GM21423 (cell line): ENCODE measurements around the gene JMJD1C.
A peak's percentile ranks its signal among the peaks of the same experiment; 100 is the strongest.

Experiments used
- ATAC-seq: cut with Tn5 transposase; IDR thresholded peaks from one replicate; pipeline ENCODE4 v1.9.1; 2021; ENCODE audit warnings: mild to moderate bottlenecking, moderate library complexity; ENCODE audit not compliant: unreplicated experiment

Gene JMJD1C

DNA sequence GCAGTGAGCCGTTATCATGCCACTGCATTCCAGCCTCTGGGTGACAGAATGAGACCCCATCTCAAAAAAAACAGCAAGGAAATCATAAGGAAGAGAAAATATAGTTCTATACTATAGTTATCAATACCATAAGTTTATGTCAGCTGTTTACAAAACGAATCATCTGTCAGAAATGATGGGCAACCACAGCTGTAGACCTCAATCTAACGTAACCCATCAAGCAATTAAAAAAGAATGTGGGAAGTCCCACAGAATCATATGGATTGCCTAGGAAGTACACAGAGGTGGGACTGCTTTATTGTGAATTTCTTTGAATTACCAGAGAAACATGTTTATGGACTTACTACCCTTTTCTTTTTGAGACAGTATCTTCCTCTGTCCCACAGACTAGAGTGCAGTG lies 325.7 kb downstream of the JMJD1C start:
- ATAC-seq: no peak

DNA sequence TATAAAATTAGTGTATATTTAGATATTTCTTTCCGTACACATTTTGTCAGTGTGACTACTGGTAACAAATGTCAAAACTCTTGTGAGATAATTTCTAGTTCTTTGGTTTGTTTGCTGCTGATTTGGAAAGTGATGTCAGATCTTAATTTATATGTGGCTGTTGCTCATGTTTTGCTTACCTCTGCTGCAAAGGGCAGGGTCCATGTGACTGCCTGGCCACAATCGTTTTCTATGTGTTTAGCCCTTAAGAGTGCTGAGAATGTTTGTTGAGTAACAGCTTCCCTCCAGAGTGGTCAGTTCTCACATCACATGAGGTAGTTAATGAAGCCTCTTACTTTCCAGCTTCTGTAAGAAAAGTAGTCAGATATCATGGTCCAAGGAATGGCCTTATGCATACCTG lies 328.5 kb downstream of the JMJD1C start:
- ATAC-seq: no peak

DNA sequence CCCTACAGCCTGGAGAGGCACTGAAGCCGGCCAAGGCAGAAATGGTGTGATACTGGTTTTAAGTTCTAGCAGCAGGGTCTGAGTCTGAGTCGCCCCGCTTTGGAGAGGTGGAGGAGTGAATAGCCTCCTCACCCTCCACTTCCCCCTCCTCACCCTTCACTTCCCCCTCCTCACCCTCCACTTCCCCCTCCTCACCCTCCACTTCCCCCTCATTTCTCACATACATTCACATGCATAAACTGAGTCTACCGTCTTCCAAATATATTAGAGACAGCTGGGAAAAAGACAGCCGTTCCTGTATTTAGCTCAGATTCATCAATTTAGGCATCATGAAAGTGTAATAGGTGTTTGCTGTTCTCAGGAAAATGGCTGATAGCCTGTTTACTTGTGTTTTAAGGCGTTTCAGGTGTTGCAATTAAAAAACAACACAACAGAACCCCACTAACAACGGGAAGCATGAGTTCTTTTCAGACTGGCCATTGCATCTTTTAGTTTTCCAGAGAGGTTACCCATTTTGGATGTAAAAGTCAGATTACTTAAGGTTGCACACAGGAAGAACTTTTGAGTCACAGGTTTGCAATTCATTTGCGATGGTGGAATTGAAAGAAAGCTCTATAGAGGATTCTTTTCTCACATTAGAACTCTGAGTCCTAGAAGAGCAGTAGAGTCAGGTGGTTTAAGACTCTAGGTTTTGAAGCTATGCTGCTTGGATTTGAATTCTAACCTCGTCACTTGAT lies 331.8 kb downstream of the JMJD1C start:
- no peak for ATAC-seq

DNA sequence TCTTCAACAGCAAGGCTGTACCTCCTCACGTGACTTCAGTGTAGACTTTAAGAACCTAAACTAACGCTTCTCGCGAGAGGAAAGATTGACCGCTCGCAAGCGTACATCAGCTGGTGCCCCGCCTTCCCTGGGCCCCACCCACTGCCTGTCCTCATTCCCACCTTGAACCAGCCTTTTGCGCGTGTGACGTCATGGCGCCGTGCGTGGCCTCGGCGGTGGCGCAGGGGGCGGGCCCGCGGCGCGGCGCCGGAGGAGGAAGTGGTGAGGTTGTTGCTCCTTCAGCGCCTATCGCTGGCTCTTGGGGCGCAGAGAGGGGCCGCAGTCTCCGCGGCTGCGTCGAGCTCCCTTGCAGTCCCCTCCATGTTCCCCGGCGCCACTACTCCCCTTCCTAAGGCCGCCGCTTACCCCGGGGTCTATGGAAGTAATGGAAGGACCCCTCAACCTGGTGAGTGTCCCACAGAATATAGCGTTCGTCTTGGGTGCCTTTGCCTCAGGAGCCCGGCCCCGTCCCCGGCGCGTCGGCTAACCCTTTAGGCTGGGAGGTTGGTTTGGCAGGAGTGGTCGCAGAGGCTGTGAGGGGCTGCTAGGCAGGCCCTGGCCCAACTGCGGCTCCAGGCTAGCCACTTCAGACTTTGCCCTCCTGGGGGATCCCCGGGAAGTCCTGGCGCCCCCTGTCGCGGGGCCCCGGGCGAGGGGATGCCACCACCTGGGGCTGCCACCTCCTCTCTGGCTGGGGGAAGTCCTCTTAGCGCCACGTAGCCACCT lies 332.5 kb downstream of the JMJD1C start, which contains the start of gene NRBF2:
Gene NRBF2, plus strand, starts transcription at position 273 of the 765 bp plus-strand sequence. Its CDS starts 143 bp downstream, at position 416.
- ATAC-seq: peak; percentile 97

DNA sequence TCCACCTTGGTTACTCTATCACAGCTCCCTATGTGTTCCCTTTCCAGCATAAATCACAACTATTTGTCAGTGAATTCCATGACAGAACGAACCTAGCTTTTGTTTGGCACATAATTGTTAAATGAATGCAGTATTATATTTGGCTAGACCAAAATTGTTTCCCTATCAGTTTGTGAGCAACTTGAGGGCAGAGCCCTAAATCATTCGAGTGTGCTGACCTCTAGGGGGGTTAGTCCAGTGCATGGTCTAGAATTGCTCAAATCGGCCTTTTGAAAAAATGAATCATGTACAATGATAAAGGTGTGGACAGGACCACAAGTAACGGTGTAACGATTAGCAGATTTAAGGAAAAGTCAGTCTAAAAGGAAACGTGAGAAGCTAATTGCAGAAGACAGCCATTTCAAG lies 333.1 kb downstream of the JMJD1C start:
- no peak for ATAC-seq

DNA sequence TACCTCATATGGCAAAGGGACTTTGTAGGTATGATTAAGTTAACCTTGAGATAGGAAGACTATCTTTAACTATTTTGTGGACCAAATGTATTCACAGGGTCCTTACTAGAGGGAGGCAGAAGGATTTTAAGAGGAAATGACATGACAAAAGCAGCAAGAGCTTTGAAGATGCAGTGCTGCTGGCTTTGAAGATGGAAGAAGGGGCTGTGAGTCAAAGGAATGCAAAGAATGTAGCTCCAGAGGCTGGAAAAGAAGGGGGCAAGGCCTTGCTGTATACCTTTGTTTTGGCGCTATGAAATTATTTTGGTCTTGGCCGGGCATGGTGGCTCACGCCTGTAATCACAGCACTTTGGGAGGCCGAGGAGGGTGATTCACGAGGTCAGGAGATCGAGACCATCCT lies 335.9 kb downstream of the JMJD1C start:
- no peak for ATAC-seq

DNA sequence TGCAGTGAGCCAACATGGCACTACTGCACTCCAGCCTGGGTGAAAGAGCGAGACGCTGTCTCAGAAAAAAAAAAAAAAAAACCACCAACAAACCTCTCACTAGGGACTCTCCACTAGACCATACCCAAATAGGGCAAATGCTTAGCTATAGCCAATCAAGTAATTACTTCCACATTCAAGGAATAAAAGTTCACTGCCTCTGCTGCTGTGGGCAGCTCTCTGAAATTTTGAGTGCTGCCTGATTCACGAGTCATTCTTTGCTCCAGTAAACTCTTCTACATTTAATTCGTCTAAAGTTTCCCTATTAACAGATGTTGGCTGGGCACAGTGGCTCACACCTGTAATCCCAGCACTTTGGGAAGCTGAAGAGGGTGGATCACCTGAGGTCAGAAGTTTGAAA lies 337.3 kb downstream of the JMJD1C start:
- no peak for ATAC-seq

DNA sequence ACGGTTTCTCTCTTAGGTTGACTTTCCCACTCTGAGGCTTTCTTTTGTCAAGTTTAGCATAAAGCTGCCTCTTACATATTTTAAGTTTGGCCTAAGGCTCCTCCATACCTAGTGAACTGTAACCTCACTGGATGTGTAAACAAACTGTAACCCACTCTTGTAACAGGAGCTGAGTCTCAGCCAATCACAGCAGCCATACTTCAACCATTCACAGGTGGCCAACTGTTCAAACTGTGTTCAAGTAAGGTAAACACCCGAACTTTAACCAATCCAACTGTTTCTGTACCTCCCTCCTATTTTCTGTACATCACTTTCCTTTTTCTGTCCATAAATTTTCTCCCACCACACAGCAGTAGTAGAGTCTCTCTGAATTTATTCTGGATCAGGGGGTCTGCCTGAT lies 340.3 kb downstream of the JMJD1C start:
- ATAC-seq: no peak

DNA sequence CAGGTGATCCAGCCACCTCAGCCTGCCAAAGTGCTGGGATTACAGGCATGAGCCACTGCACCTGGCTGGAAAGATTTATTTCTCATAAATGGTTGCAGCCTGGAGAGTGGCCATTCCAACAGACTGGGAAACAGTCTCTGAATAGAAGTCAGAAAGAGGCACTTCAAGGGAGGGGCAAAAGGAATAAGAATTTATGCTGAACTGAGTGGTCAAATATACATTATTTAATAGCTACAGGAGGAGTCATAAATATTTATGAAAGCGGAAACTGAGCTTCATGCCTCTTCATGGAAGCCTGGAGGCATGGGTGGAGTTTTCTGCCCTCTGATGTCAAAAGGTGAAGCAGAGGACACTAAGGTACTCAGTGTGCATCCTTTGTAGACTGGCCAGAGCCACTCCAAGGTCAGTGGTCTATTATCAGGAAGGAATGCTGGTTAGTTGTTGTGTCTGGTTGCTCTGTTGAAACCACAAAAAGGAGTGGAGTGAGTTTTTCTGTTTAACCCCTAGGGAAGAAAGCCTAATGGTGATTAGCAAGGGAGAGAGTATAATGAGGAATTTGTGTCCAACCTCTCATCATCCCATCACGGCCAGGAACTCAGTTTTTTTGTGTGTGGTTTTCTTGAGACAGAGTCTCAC lies 341.9 kb downstream of the JMJD1C start:
- no peak for ATAC-seq

DNA sequence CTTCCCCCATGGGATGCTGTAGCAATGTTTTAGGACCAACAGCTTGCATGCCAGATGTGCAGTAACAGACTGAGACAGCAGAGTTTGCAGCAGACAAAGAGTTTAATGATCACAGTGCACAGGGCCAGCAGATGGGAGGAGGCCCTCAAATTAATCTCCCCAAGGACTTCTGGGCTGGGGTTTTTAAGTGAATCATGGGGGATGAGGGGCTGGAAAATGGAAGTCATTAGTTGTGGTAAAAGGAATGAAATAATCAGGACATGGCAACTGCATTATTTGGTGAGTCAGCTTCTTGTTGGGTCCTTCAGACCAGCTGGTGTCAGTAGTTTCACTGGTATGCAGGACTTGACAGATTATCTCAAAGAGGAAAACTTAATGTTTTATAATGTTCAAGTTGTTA lies 345.2 kb downstream of the JMJD1C start:
- no peak for ATAC-seq

DNA sequence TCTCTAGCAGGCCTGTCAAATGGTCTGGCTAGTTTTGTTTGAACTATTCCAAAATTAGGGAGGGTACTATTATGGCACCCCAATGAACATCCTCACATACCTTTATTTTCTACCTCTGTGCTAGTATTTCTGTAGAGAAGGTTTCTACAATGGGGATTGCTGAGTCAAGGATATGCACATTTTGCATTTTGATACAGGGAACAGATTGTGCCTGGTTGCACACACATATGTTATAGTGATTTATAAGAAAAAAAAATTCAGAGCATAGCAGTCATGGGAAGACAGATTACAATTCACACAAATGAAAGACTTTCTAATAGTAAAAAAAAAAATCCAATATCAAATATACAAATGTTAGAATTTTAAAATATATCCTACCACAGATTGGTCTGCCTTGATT lies 346.7 kb downstream of the JMJD1C start:
- ATAC-seq: no peak
